HG02678 (cell line): Measurements from ENCODE around the gene RBM26.
A peak's percentile ranks its signal among the peaks of the same experiment; 100 is the strongest.

ENCODE experiments used
- ATAC-seq: cut with Tn5 transposase; IDR thresholded peaks from one replicate; pipeline ENCODE4 v1.9.1; 2021; ENCODE audit warnings: mild to moderate bottlenecking, moderate library complexity; ENCODE audit not compliant: unreplicated experiment

Gene RBM26

DNA sequence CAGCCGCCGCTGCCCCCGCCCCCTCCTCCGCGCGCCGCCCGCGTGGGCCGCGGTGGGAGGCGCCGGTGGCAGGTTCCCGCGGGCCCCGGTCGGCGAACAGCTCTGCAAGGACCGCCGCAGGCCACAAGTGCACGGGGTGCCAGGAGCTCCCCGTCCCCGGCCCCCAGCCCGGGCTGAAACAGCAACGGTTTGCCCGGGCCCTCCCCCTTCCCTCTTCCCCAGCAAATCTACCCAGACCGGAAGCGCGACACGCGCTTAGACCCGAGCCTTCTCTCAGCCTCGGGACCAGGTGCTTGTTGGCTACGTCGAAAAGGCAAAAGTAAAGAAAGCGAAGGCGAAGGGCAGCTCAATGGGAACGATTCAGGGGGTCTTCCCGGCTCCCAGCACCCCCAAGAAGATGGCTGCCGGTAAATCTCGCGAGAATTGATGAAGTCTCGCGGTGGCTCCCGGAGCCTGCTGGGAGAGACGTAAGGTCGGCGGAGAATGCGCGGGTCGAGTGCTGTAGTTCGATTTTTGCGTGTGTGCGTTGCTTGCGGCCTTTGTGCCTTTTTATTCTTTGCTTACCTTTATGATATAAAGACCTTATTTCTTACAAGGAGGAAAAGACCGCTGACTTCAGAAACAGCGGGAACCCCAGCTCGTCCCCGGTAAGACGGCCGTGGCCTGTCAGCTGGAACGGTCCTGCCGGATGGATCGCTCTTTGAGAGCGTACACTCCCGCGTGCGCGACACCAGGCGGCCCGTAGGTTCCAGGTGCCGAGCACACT lies at the start of gene RBM26:
TSS of gene RBM26 (minus strand) at position 425 of the 766 bp plus-strand sequence. CDS start 481 bp downstream, outside the sequence.
- ATAC-seq = peak; percentile 76

DNA sequence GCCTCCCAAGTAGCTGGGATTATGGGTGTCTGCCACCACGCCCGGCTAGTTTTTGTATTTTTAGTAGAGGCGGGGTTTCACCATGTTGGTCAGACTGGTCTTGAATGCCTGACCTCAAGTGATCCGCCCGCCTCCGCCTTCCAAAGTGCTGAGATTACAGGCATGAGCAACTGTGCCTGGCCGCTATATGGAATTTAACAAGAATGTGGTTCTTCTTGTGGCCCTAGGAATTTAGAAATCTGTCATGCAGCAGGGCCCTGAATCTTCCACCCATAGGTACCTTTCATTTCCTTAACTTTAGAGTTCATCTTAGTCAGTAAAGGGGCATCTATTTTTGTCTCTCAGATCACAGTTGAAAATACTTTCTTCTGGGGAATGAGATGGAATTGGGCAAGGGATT lies 49.3 kb upstream of the RBM26 start:
- ATAC-seq = no peak

- no peak for ATAC-seq
These were observed 46.3 kb upstream of the RBM26 start for GRCh38 chr13:79452239-79452913.

DNA sequence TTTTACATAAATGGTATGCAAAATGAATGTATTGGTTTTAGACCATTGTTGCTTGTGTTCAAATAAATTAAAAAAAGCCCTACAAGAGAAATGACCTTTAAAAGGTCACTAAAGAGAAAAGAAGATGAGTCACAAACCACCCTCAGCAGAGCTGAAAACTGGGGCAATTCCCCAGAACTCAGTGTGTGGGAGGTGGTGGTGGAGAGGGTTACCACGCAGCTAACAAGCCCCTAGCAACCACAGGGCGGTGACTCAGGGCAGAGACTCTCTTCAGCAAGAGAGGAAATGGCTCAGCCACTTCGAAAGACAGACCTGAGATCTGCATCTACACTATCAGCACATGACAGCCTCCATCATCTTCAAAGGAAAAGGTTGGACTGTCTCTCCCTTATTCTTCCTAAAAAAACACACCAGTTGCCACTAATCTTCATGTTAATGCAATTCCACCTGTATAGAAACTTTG lies 45.5 kb upstream of the RBM26 start:
- peak; percentile 99 for ATAC-seq

- no peak for ATAC-seq
These were observed 44.1 kb upstream of the RBM26 start for GRCh38 chr13:79450110-79450509.

DNA sequence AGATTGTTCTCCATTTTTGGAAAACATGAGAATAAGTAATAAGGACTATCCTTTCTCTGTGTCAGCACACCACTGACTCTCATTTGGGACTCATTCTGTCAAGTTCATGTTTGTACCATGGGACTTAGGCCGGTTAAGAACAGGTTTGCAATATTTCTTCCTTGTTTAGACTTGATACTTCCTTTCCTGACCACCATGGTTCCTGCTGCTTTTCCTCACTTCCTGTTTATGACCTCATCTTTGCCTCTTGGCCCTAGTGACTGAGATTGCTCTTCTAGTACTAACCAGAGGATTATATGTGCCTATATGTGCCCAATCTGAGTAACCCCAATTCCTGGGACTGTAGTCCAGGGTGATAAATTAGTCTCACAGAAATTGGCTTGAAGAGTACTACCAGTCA lies 42.4 kb upstream of the RBM26 start:
- no peak for ATAC-seq

DNA sequence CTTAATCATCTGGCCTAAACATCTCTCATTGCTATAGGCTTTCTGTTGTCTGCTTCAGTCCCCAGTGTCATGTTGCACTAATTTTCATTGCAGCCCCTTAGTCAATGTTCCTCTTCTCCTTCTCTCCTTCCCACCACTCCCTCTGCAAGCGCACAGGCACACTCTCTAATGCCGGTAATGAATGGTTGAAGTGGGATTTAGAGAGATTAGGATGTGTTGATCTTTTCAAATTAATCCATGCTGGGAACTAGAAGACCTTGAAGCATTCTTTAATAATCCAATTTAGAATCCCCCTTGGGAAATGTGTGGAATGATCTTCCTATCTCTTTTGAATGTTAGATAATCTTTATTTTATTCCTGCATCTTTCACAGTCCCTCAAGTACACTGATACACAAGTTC lies 41.7 kb upstream of the RBM26 start:
- ATAC-seq = no peak

- no peak for ATAC-seq
These were observed 41.1 kb upstream of the RBM26 start for GRCh38 chr13:79447141-79447540.

DNA sequence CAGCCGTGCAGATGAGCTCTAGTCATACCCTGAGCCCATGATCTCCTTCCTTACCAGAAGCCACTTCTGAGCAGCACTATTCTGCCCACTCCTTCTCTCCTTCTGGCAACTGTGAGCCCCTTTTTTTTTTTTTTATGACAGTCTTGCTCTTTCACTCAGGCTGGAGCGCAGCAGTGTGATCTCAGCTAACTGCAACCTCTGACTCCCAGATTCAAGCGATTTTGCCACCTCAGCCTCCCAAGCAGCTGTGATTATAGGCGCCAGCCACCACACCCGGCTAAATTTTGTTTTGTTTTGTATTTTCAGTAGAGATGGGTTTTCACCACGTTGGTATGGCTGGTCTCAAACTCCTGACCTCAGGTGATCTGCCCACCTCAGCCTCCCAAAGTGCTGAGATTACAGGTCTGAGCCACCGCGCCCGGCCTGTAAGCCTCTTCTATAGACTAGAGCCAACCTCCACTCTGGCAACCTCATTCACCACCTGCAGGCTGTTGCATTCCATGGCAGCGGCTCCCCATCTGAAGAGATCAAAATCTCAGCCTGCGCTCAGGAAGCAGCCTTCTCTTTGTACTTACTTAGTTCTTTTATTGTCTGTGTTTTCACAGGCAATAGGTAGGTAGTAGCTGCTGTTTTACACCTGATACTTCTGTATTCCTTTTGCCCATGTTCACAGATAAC lies 40.1 kb upstream of the RBM26 start:
- ATAC-seq = no peak

GRCh38 chr13:79442706-79443105 lies 36.7 kb upstream of the RBM26 start:
- no peak for ATAC-seq

- ATAC-seq = no peak
These were observed 36.2 kb upstream of the RBM26 start for GRCh38 chr13:79442221-79442620.

DNA sequence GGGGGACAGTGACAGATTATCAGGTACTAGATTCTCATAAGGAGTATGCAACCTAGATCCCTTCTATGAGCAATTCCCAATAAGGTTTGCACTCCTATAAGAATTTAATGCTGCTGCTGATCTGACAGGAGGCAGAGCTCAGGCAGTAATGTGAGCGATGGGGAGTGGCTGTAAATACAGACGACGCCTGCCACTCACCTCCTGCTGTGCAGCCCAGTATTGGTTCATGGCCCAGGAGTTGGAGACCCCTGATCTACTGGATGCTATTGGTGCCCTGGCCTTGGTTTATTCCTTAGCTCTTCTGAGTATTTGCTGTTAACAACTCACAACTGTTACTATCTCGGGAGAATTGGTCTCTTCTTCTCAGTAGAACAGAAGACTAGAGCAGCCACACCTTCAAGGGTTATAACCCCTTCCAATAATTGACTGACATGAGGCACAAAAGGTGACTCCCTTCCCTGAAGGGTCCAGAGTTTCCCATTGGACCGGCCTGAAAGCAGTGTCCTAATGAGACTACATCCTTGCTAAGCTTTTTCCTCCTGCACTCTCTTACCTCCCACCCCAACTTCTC lies 35.0 kb upstream of the RBM26 start:
- ATAC-seq = no peak

GRCh38 chr13:79439275-79439674 lies 33.2 kb upstream of the RBM26 start:
- no peak for ATAC-seq

DNA sequence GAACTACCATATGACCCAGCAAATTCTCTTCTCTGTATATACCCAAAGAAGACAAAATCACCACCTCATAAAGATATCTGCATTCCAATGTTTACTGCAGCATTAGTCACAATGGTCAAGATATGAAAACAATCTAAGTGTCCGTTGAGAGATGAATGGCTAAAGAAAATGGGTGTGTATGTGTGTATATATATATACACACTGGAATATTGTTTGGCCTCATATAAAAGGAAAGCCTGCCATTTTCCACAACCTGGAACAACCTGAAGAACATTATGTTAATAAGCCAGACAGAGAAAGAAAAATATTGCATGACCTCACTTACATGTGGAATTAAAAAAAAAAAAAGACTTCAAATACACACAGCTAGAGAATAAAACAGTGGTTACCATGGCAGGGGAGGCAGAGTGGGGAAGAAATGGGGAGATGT lies 29.5 kb upstream of the RBM26 start:
- ATAC-seq = no peak

DNA sequence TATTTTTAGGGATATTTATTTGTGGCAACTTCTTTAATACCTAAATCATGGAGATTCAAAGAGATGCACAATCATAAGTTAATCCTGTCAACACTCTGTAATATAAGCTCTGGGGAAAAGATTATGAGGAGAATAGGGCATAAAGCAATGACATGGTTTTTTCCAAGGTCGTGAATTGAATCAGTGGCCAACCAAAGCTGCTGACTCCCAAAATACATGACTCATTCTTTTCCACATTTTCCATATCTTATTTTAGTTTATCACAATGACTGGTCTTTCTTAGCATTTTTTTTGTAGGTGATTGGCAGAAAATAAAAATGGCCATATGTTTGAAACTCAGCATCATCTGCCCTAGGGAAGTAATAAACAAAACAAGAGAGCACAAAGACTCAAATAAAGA lies 28.5 kb upstream of the RBM26 start:
- ATAC-seq = no peak

GRCh38 chr13:79432992-79433391 lies 26.9 kb upstream of the RBM26 start:
- ATAC-seq = no peak

DNA sequence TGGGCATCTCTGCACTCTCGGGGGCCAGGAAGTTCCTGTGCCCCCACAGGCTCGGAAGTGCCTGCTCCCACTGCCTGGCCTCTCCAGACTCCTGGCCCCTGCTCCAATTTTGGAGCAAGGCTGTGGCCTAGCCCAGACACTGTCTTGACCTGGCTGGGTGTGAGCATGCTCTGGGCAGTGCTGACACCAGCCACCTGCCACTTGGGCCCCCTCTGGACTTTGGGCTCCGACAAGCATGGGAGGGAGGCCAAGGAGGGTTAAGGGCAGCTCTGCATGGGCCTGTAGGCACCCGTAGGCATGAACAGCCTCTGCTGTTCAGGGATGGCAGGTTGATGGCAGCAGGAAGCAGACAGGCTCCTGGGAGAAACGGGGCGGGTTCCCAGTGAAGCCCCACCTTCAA lies 26.0 kb upstream of the RBM26 start:
- no peak for ATAC-seq

DNA sequence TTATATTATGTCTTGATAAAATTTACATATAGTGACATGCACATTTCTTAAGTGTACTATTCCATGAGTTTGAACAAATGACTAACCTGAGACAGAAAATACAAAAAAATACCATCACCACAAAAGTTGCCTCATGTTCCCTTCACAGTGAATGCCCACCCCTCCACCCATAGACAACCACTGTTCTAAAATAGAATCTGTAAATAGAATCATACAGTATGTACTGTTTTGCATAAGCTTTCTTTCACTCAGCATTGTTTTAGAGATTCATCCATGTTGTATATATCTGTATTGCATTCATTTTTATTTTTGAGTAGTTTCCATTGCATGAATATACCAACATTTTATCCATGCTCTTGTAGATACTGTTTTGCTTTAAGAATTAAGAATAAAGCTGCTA lies 23.3 kb upstream of the RBM26 start:
- ATAC-seq = no peak

DNA sequence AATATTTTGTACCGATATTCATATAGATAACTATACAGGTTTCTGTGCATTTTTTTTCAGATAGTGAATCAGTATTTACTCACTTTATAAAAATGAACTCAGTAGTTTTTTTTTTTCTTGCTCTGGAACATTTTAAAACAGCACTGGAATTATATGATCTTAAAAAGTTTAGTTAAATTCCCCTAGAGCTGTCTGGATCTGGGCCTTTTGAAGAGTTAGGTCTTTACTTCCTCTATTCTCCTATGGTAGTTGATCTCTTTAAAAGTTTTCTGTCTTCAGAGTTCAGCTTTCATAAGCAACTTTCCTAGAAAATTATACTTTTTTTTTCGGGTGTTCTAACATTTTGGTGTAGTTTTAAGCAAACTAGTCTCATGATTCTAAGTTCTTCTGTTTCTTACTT lies 21.8 kb upstream of the RBM26 start:
- ATAC-seq = no peak

DNA sequence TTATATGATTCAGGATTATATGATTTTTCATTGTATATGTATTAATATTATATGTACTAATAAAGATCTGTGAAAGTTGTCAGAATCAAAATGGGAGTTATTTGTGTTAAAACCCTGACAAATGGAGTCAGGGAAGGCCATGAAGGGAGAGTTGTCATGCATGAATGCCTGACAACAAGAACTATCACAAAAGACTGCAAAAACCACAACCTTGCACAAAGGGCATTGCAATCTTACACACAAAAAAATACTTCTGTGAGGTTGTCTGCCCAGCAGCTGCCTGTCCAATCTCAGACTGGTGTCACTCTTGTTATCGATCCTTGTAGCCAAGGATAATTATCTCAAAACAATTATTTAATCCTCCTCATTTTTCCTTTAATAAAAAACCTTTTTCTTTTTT lies 21.2 kb upstream of the RBM26 start:
- ATAC-seq = no peak

- ATAC-seq = peak; percentile 83
These were observed 18.0 kb upstream of the RBM26 start for GRCh38 chr13:79423801-79424642.
